WI38 (cell line): ENCODE results near the gene ARHGEF38.

Experiments used
- H3K4me3 ChIP-seq: 2 replicates; pipeline ENCODE4 v1.5.1; 2011; ENCODE audit warnings: low read depth, mild to moderate bottlenecking, control low read depth, low read length
- CTCF ChIP-seq: IDR thresholded peaks from 2 replicates; pipeline ENCODE4 v1.5.1; 2012; ENCODE audit warnings: low read depth, mild to moderate bottlenecking, control low read depth, low read length

Gene ARHGEF38

GRCh38 chr4:105666693-105667092, 114.3 kb downstream of the ARHGEF38 start:
- no peak for TF ChIP-seq CTCF

GRCh38 chr4:105670684-105671083, 118.3 kb downstream of the ARHGEF38 start:
- TF ChIP-seq CTCF: no peak
- H3K4me3 ChIP-seq: no peak overlapping the region

More at GRCh38 chr4:105666693-105667092, 114.3 kb downstream of the ARHGEF38 start:
- H3K4me3 ChIP-seq: no peak overlapping the region

- H3K4me3 ChIP-seq: no peak overlapping the region
- TF ChIP-seq CTCF: no peak
These were observed 118.9 kb downstream of the ARHGEF38 start for GRCh38 chr4:105671301-105671700.

- TF ChIP-seq CTCF: no peak
- H3K4me3 ChIP-seq: no peak overlapping the region
These were observed 121.6 kb downstream of the ARHGEF38 start for GRCh38 chr4:105674011-105674410.

GRCh38 chr4:105677709-105678108, 125.3 kb downstream of the ARHGEF38 start:
- TF ChIP-seq CTCF: no peak
- H3K4me3 ChIP-seq: no peak overlapping the region

- H3K4me3 ChIP-seq: no peak overlapping the region
- TF ChIP-seq CTCF: no peak
These were observed 126.8 kb downstream of the ARHGEF38 start for GRCh38 chr4:105679186-105679585.

GRCh38 chr4:105683038-105683437, 130.6 kb downstream of the ARHGEF38 start:
- no peak for TF ChIP-seq CTCF

More at GRCh38 chr4:105683038-105683437, 130.6 kb downstream of the ARHGEF38 start:
- no peak overlapping the region for H3K4me3 ChIP-seq
